HG03342 (cell line): ENCODE measurements around the gene OR1J2.
A peak's percentile ranks its signal among the peaks of the same experiment; 100 is the strongest.
"Not testable (repeated sequence)": the region's sequence is repeated elsewhere in the genome, so short reads cannot be mapped to it uniquely, and the experiment has no call there.

ENCODE experiments used
- ATAC-seq: cut with Tn5 transposase; IDR thresholded peaks from one replicate; pipeline ENCODE4 v1.9.1; 2021; ENCODE audit warnings: mild to moderate bottlenecking, moderate library complexity; ENCODE audit not compliant: unreplicated experiment

The OR1J2 gene

GRCh38 chr9:122510502-122510901, at the start of gene OR1J2:
OR1J2 (plus strand) TSS chr9:122510802; CDS start chr9:122510802, 0 bp downstream.
- ATAC-seq, result no peak

GRCh38 chr9:122463828-122464632, 46.6 kb upstream of the OR1J2 start:
- ATAC-seq, result peak; percentile 45

GRCh38 chr9:122464633-122465567, 45.7 kb upstream of the OR1J2 start:
- ATAC-seq, result peak; percentile 78

GRCh38 chr9:122466456-122466855, 44.1 kb upstream of the OR1J2 start:
- no peak for ATAC-seq

GRCh38 chr9:122468735-122469134, 41.9 kb upstream of the OR1J2 start:
- ATAC-seq, result no peak

- no peak for ATAC-seq
Observed at GRCh38 chr9:122474561-122474960, 36.0 kb upstream of the OR1J2 start.

- ATAC-seq, result no peak
Observed at GRCh38 chr9:122475717-122476116, 34.9 kb upstream of the OR1J2 start.

- no peak for ATAC-seq
Observed at GRCh38 chr9:122477346-122477745, 33.3 kb upstream of the OR1J2 start.

- ATAC-seq, result no peak
Observed at GRCh38 chr9:122477826-122478225, 32.8 kb upstream of the OR1J2 start, which contains the start of gene OR1J1. OR1J1 (minus strand) TSS chr9:122477926; CDS start chr9:122477926, 0 bp downstream.

GRCh38 chr9:122479062-122479461, 31.5 kb upstream of the OR1J2 start:
- no peak for ATAC-seq

GRCh38 chr9:122498883-122499288, 11.7 kb upstream of the OR1J2 start:
- no peak for ATAC-seq

- ATAC-seq, result no peak
Observed at GRCh38 chr9:122506964-122507363, 3.6 kb upstream of the OR1J2 start.

GRCh38 chr9:122518226-122518625, 7.6 kb downstream of the OR1J2 start:
- ATAC-seq, result no peak

GRCh38 chr9:122518841-122519240, 8.2 kb downstream of the OR1J2 start, which contains the start of gene OR1J4:
OR1J4 (plus strand) TSS chr9:122519141; CDS start chr9:122519141, 0 bp downstream.
- no peak for ATAC-seq

- no peak for ATAC-seq
Observed at GRCh38 chr9:122519376-122519775, 8.8 kb downstream of the OR1J2 start.

GRCh38 chr9:122526602-122527001, 16.0 kb downstream of the OR1J2 start:
- no peak for ATAC-seq

GRCh38 chr9:122527193-122527592, 16.6 kb downstream of the OR1J2 start, which contains the start of gene OR1N1:
OR1N1 (minus strand) TSS chr9:122527293; CDS start chr9:122527293, 0 bp downstream.
- no peak for ATAC-seq

GRCh38 chr9:122531157-122531556, 20.6 kb downstream of the OR1J2 start:
- ATAC-seq, result not testable (repeated sequence)

- no peak for ATAC-seq
Observed at GRCh38 chr9:122536134-122536533, 25.5 kb downstream of the OR1J2 start.

GRCh38 chr9:122537066-122537465, 26.5 kb downstream of the OR1J2 start:
- not testable (repeated sequence) for ATAC-seq

- no peak for ATAC-seq
Observed at GRCh38 chr9:122538757-122539156, 28.2 kb downstream of the OR1J2 start.
